NOMO-1 treated with dmso at 0.1 percent for 144 hours (cell line): ENCODE results near the gene SHISA2.

Source experiments
- DNase-seq: peaks from one replicate; lab custom pipeline; 2025; ENCODE audit not compliant: unreplicated experiment; lab: John Stamatoyannopoulos, UW

Gene SHISA2

GRCh38 chr13:26019881-26020870 is 31.6 kb downstream of the SHISA2 start:
- DNase-seq, result no peak

DNA sequence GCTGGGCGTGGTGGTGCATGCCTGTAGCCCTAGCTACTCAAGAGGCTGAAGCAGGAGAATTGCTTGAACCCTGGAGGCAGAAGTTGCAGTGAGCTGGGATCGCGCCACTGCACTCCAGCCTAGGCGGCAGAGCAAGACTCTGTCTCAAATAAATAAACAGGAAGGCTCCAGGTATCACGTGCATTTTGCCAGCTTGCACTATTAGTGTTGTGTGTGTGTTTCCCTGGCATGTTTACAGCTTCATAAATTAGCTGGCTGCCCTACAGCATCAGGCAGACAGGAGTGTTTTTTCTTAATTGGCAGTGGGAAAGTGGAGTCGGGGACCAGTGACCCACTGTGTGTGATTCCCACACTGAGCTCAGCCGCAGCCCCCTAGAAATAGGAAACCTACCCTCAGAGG is 32.6 kb downstream of the SHISA2 start:
- no peak for DNase-seq

GRCh38 chr13:26017932-26018665 is 33.7 kb downstream of the SHISA2 start:
- no peak for DNase-seq

- no peak for DNase-seq
Measured at GRCh38 chr13:26017196-26017921, 34.5 kb downstream of the SHISA2 start.

- no peak for DNase-seq
Measured at GRCh38 chr13:26016189-26016588, 35.6 kb downstream of the SHISA2 start.

DNA sequence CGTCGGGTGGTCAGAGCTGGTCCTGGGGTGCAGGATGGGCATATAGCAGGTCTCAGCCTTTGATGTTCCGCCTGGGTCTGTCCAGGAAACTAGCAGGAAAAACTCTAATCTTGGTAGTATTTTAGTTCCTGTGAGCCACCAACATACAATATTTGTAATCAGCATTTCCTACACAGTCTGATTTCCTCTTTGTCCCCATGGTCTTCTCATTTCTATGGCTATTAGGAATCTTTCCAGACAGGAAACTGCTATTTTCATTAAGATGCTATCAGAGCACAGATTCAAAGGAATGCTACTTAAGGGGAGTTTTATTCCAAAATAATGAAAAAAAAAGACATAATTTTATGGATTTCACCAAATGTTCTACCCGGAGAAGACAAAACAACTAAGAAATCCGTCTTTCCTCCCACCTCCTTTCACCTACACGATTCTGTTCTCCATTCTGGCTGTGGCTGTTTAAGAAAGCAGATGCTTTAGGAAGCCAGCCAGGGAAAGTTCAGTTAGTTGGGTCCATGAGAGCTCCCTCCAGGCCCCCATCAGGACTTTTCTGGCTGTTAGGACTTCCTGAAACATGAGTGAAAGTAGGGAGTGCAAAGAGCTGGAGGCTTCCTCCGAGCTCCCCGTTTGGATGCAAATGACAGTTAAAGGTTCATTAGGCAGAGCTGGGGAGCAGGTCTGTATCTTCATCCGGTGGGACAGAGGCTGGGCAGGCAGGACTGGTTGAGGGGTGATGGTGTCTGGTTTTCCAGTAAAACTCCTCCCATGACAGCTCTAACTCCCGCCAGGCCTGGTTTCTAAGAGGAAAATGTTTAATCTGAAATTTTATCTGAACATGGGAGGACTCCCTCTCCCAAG is 36.3 kb downstream of the SHISA2 start:
- no peak for DNase-seq

DNA sequence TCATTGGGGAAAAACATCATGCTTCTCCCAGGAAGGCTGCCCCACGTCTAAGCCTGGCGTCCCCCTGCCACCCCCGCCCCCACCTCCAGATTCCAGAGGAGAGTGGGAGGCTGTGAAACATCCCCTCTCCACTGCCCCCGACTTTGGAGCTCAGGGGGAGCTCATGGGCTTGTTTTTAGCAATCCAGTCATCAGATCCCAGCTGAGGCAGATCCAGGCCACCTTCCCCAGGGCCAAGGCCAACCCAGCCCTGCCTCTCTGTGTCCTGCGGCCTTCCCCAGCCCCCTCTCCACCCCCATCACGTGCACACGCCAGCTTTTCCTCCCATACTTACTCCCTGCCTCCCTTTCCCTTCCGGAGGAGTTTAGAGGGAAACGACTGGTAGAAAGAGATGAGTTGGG is 38.8 kb downstream of the SHISA2 start:
- DNase-seq, result no peak

DNA sequence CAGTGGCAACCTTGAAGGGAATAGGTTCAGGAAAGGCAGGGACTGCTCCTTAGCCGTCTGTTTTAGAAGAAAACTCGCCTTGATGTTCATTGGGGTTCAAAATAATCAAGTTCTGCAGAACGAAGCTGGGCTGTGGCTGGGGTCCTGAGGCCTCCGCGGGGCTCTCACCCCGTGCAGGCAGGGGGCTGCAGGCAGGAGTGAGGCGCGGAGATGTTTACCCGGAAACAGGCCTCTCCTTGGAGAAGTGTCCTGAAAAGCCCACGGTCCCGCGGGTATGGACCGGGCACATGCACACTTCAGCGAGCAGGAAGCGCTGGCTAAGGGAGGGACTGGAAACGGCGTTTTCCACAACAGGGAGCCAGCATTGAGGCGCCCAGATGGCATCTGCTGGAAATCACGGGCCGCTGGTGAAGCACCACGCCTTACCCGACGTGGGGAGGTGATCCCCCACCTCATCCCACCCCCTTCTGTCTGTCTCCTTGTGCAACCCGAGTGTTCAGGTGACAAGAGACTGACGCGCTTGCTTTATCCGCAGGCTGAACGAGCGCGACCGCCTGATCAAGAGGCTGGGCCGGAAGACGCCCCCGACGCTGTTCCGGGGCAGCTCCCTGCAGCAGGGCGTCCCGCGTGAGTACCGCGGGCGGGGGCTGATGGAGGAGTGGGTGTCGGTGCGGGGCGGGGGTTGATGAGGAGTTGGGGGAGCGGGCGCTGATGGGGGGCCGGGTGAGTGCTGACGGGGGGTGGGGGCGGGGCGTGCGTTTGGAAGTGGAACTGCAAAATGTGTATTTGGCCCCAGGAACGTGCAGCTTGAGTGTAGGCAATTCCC is 39.6 kb downstream of the SHISA2 start:
- DNase-seq, result no peak

GRCh38 chr13:26011208-26011573 is 40.6 kb downstream of the SHISA2 start:
- DNase-seq, result no peak

DNA sequence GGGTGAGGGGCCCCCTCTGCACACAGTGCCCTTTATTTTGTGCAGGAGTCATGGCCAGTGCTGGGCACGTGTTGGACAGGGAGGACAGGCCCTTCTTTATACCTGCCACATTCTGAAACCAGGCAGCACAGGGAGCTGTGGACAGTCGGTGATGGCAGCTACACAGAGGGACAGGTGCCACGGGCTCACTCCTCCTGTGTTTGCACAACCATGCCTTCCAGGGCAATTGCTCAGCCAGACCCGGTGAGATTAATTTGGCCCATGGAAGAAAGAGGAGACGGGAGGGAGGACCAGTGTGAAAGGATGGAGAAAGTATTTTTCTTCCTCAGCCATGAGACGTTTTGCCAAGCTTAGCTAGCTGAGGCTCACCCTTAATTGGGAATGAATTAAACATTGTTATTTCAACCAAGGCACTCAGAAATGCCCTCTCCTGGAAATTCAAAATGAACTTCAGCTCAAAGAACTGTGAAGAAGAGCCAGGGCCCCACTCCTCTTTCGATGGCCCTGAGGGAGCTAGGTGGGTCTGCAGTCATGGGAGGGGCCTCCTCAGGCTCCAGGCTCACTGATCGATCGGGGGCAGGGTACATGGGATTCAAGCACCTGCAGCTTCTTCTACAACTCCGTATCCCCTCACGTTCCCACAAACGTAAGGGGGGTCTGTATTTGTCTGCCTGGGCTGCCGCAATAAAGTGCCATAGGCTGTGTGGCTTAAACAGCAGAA is 41.2 kb downstream of the SHISA2 start:
- no peak for DNase-seq

DNA sequence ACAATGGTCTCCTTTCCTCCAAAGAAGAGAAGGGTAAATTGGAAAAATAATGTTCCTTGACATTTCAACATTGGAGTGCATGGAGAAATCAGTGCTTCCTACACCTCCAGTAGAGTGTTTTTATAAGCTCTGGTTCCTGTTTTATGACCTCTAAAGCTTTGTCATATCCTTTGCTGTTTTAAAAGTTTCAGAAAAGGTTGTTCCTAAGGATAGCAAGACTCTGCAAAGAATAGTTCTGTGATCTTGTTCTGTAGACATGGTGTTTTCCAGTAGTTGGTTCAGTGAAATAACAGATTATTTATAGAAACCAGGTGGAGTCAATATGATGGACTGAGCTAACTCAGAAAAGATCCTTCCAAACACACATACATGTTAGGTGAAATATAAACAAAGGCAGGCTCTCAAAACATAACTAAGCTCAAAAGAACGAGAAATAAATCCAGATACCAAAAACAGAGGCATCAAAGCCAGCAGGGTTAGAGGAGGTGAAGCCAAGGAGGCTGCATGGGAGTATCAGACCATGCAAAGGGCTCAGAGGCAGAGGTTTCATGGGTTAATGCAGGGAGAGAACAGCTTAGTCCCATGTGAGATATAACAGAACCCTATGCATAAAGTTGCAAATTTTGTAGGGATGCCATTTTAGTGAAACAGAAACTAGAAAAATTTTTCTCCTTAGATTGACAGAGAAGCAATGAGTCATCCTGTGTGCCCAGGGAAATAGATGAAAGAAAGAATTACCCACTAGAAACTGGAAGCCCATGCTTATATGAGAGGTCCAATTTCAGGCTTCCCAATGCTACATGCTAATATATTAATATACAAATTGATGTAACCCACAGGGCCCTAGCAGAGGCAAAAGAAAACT is 44.3 kb downstream of the SHISA2 start:
- no peak for DNase-seq
